IPS DF 19.7 (cell line): ENCODE measurements around the gene KRTAP1-5.
"Not testable (repeated sequence)": the region's sequence is repeated elsewhere in the genome, so short reads cannot be mapped to it uniquely, and the experiment has no call there.

Source experiments
- DNase-seq: peaks from one replicate; pipeline ENCODE4 v3.0.0-alpha.2; 2013; ENCODE audit warnings: low read depth, low spot score

Gene KRTAP1-5

GRCh38 chr17:41048441-41048840, 21.4 kb upstream of the KRTAP1-5 start:
- DNase-seq = no peak

GRCh38 chr17:41046735-41047465, 19.9 kb upstream of the KRTAP1-5 start, which contains the start of gene KRTAP2-1:
TSS of gene KRTAP2-1 (minus strand) at chr17:41047316. CDS start at chr17:41047267, 49 bp downstream.
- not testable (repeated sequence) for DNase-seq

DNA sequence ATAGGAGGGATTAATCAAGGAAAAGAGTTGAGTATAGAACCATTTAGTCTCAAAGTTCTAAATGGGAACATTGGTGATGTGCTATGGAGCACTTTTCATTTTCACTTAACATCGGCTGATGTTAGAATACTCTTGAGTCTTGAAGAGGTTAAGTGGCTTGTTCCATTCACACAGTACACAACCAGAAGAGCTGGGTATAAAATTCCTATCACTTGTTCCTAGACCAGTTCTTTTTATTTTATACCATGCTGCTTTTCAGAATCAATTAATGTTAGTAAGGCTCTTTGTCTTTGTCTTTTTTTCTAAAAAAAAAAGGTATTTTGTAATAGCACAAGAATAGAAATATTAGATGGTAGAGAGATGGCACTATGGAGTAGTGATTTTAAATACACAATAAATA, 15.9 kb upstream of the KRTAP1-5 start:
- DNase-seq = no peak

GRCh38 chr17:41040783-41041571, 14.0 kb upstream of the KRTAP1-5 start, which contains the start of gene KRTAP1-1:
TSS of gene KRTAP1-1 (minus strand) at chr17:41041450. CDS start at chr17:41041397, 53 bp downstream.
- not testable (repeated sequence) for DNase-seq

DNA sequence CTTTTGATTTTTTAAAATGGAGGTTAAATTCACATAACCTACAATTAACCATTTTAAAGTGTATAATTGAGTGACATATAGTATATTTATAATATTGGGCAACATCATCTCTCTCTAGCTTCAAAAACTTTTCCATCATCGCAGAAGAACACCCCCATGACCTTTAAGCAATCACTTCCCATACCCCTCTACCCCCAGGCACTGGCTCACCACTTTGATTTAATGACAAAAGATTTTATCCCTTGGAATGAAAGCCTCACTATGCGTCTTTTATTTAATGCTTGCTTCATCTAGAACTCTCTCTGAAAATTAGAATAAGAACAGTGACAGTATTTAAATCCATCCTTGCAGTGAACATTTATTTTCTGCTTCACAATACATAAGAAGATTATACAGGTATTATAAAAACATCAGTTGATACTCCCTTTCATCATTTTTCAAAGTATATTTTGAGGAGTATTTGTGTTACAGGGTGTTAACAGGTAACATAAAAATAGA, 10.9 kb upstream of the KRTAP1-5 start:
- no peak for DNase-seq

GRCh38 chr17:41034346-41034935, 7.4 kb upstream of the KRTAP1-5 start, which contains the start of gene KRTAP1-3:
TSS of gene KRTAP1-3 (minus strand) at chr17:41034874. CDS start at chr17:41034821, 53 bp downstream.
- not testable (repeated sequence) for DNase-seq

GRCh38 chr17:41029633-41030245, 2.7 kb upstream of the KRTAP1-5 start, which contains the start of gene KRTAP1-4:
TSS of gene KRTAP1-4 (minus strand) at chr17:41030195. CDS start at chr17:41030078, 117 bp downstream.
- no peak for DNase-seq

GRCh38 chr17:41024697-41025096, 2.3 kb downstream of the KRTAP1-5 start:
- DNase-seq = no peak

DNA sequence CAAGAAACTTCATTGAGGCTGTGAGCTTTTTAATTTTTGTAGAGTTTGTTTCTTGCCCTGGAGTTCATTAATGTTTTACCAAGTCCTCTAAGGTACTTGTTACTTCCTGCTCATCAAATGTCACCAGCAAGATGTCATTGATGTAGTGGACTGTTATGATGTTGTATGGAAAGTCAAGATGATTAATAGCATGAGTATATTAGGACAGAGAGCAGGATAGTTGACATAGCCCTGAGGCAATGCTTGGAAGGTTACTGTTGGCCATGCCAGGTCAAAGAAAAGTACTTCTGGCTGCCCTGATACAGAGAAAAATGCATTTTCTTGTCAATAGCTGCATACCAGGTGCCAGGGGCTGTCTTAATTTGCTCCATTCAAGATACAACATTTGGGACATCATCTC, 6.7 kb downstream of the KRTAP1-5 start:
- no peak for DNase-seq

- no peak for DNase-seq
These were observed 7.6 kb downstream of the KRTAP1-5 start for GRCh38 chr17:41019415-41019814.

GRCh38 chr17:41018541-41018940, 8.5 kb downstream of the KRTAP1-5 start:
- no peak for DNase-seq

GRCh38 chr17:41016578-41017215, 10.3 kb downstream of the KRTAP1-5 start:
- no peak for DNase-seq

- DNase-seq = no peak
These were observed 11.6 kb downstream of the KRTAP1-5 start for GRCh38 chr17:41015454-41015853.

DNA sequence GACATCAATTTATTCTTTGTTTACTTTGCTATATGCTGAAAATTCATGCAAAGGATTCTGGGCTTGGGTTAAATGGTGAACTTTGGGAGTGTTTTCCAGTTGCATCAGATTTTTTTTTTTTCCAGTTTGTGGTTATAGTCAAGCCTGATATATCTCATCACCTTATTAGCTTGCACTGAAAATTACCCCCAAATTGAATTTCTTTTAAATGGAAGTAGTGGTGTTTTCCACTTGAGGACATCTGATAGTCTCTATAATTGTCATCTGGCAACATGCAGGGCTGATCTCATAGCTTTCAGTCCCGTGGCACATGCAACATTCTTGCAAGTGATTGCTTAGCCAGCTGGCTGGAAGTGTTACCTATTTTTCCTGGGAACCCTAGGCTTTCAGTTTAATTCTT, 13.4 kb downstream of the KRTAP1-5 start:
- no peak for DNase-seq

GRCh38 chr17:41013181-41013580, 13.8 kb downstream of the KRTAP1-5 start:
- DNase-seq = no peak

- DNase-seq = no peak
These were observed 14.5 kb downstream of the KRTAP1-5 start for GRCh38 chr17:41012326-41013120.

DNA sequence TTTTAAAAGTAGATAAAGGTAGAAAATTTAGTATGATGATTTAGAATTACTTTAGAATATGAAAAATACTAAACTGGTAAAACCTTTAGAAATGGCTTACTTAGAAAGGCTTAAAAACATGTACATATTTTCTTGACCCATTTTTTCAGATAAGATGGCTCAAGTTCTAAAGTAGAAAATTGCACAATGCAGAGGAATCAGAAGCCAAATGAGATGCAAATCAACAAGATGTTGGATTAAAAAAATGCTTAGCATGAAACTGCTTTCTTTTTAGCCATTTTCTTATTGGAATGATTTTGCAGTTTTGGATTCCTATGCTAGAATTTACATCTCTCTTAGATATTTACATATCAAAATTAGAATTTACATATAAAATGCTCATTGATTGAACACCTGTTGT, 16.6 kb downstream of the KRTAP1-5 start:
- DNase-seq = no peak

DNA sequence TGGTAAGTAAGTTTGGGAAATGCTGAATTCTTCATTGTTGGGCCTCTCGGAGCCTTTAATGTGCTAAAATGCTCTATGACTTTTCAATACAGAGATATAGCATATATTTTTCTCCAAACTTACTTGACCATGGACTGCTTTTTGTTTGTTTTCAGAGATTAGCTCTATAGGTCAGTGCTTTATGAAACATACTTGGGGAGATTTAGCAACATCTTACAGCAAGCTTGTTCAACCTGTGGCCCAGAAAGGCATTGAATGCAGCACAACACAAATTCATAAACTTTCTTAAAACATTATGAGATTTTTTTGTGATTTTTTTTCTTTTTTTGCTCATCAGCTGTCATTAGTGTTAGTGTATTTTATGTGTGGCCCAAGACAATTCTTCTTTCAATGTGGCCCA, 17.1 kb downstream of the KRTAP1-5 start:
- no peak for DNase-seq

DNA sequence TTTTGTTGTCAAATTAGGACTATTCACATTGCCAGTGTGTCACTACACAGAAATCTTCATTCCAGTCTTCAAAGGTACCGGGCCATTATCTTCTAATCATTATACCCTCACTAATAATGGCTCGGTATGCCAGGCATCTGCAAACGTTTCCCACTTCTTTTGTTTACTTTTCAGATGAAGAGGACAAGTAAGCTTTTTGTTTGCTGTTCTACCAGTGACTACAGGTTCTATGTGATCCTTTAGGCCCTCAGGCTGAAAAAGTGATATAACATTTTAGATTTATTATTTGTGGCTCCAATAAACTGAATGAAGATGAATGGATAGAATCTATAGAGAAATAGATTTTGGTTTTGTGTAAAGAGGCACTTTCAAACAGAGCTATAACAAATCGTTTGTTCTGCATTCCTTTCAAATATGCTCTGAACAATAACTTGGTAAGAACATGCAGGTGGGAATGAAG, 17.7 kb downstream of the KRTAP1-5 start:
- DNase-seq = no peak

GRCh38 chr17:41008811-41009210, 18.2 kb downstream of the KRTAP1-5 start, which contains the start of gene KRTAP3-1:
TSS of gene KRTAP3-1 (minus strand) at chr17:41009128. CDS start at chr17:41009074, 54 bp downstream.
- DNase-seq = no peak
